IPS-NIHi7 (cell line): ENCODE data around the gene DUOX1.
A peak's percentile ranks its signal among the peaks of the same experiment; 100 is the strongest.

ENCODE experiments used
- DNase-seq: peaks from one replicate; pipeline ENCODE4 v3.0.0; 2012; ENCODE audit warnings: mixed read lengths; ENCODE audit errors: extremely low spot score

DUOX1 gene

DNA sequence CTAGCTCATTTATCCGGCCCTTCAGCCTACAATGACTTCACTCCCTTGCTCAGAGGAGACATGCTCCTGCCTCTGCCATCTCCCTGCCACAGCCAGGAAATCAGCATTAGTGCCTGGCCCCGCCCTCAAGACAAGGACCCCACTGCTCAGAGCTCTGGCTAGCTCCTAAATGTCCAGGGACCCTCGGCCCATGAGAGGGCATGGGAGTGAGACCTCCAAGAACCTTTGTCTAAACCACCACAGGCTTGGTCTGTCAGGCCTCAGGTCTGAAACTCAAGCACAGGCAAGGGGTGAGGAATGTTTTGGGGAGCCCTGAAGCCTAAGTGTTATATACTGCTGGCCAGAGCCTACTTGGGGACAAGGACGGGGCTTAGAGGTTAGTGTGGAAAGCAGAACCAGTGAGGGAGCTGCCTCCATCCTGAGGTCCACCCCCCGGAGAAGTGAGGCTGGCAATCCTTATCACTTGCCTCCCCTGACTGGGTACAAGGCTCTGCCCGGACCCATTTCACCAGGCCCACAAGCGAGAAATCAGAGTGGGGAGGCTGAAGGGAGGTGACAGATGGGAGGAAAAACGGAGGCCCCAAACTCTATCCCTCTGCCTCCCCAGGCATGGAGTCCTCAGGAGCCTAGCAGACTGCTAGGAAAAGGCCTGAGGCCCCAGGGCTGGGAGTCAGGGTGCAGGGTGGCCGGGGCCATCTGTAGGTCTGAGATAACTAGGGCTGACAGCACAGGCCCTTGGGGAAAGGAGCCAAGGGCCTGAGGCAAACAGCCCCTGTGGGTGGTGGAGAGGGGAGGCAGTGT, 39.2 kb downstream of the DUOX1 start:
- DNase-seq: no peak

DNA sequence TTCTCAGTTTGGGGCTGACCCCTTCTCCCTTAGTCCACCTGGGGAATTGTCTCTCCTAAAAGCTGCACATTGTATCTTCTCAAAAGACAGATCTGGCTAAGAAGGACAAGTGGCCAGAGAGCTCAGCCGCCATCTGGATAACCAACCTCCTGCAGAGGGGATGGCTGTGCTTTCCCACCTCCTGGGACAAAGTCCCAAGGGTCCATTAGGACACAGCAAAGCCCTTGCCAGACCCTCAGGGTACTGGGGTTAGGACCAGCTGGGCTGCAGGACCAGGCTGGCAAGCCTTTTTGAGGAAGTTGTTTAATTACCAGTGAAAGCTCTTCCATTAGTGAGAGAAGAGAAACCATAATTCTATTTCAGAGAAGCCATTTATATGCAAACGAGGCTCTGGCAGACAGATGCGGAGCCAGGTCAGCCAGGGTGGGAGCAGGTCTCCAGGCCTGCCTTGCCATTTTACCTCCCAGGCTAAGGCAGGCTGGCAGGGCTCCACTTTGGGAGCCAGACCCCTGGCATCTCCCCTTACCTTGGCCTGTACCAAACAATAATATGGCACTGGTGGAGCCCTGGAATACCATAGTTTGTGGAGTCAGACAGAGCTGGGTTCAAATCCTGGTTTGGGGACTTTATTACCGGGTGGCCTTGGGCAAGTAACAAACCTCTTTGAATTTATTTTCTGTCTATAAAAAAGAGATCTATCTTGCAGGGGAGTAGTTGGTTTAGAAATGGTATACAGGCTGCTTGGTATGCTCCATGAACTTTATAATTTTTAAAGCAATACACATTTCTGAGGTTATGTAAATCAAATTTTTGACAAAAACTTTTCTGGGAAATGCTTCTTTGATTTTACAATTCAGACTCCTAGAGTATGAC, 40.0 kb downstream of the DUOX1 start:
- no peak for DNase-seq

- no peak for DNase-seq
Measured at GRCh38 chr15:45171912-45172311, 42.1 kb downstream of the DUOX1 start.

DNA sequence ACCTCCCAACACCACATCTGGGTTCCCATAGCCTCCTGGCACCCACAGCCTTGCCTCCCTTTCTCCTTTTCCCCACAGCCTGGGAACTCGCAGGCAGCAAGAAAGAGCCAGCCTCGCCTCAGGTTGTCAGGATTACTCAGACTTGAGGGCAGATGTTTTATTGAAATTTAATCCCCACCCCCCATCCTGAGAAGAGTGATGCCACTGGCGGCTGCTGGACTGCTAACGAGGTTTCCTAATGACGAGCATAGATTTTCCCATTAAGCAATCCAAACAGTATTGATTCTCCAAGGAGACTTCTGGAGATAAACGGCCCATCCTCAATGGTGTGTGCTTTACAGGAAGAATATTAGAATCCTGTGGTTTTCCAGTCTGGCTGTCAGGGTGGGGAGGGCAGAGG, 44.3 kb downstream of the DUOX1 start:
- no peak for DNase-seq

DNA sequence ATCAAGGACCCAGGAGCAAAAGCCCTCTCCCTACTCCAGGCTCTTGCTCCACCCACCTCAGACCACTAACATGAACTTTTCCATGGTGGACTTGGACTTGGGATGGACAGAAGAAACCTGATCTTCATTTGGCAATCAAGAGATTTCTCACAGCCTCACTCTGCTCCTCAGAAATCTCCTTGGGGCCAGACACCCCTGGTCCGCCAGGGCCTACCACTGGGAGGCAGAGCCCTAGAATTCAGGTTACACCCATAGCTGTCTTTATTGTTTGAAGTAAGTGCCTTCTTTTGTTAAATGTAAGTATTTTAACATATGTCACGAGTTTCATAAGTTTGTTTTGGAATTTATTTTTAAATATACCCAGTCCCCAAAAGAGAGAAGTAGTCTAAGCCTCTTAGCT, 44.8 kb downstream of the DUOX1 start:
- DNase-seq: no peak

- DNase-seq: no peak
Measured at GRCh38 chr15:45177285-45177684, 47.5 kb downstream of the DUOX1 start.

DNA sequence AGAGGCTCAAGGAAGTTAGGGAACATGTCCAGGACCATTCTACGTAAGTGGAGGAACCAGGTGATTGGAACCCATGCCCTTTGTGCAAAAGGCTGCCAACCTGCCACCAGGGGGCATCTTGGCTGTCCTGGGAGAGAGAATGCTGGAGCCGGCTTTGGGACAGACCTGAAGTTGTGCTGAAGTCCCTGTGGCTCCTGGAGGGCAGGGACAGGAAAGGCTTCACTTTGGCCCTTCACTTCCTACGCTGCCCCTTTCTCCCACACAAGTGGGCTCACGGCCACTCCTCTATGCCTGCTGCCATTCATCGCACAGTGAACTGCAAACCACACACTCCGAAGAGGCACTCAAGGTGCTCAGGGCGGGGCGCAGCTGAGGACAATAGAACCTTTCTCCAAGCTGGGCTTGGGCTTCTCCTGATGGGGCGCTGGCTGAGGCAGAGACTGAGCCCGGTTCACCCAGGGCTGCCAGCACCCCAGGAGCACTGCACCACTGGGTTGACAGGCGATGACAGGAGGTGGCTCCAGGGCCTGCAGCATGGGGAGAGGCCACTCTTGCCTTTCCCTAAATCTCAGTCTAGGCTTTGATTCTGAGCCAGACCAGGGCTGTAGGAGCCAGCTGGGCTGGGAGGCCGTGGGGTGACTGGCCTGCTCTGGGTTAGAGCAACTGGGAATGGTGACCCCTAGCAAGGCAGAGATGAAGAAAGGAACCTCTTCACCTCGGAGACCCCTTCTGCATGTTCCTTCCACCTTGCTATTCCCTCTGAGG, 49.6 kb downstream of the DUOX1 start:
- peak; percentile 84 for DNase-seq

DNA sequence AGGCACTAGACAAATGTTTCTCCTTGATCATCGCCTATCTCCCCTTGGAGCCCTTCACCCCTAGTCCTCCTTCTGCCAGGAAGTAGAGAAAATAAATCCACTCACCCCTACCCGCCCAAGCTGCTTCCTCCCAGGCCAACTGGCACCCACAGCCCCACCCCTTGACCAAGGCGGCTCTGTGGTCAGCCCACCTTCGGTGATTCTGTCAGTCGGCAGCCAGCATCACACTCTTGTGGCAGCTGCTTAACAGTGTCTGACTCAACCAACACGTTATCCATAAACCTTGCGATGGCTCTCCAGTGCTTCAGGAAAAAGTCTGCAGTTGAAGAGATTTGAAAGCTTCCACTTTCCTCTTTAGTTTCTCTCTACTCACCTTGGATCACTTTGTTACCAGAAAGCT, 50.4 kb downstream of the DUOX1 start:
- DNase-seq: no peak

DNA sequence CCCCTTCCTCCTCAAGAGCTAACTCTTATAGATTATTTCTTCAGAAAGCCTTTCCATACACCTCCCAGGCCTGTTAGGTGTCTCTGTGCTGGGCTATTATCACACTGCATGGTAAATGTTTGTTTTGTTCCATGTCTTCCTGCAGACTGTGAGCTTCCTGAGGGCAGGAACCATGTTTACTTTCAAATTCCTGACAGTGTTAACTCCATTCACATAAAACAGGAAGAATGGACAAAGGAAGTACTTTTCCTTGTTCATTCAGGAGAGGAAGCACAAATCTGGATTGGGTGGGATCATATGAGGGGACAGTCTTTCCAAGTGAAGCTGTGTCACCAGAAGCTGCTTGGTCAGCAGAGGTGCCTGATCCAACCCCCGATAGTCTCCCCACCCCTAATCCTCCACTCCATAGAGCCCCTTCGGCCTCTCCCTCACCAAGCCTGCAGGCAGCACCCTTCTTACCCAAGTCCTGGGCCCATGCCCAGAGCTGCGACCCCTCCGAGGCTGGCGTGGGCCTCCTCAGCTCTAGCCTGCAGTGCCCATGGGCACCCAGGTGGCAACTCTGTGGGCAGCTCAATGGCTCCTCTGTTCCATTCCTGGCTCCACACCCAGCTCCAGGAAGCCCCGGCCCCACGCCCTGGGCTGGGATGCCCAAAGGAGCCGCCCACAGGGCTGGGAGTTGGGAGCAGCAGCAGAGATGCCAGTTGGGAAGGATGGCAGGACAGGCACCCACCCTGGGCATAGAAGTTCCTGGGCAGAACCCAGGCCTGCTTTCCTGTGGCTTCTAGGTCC, 51.0 kb downstream of the DUOX1 start:
- DNase-seq: no peak

DNA sequence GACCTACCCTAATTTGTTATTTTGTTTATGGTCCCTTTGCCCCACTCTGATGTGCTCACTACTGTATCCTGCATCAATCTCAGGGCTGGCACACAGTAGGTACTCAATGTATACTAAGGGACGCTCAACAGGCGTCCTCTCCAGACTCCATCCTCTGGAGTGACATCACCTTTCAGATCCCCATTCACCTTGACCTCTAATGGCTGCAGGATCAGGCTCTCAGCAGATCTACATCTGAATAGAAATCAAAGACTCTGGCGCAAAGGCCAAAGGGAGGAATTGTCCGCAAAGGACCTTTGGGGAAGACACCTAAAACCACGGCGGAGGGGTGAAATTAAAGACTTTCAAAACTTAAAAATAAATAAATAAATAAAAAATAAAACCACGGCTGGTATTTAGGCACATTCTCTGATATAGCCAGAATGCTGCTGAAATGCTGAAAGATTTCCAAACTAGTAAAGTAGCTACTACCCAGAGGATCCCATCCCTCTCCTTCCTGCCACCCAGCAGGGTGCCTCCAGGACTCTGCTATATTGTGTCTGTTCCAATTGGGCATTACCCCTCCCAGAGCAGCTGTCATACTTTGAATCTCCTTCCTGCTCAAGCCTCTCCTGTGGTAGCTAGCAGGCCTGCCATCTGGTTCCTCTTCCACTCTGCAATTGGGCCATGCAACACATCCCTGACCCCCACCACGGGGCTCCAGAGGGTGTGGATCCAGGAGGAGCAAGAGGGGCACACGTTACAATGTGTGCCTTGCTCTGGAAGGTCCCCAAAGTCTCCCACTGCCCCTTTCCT, 51.9 kb downstream of the DUOX1 start:
- DNase-seq: no peak

- no peak for DNase-seq
Measured at GRCh38 chr15:45182996-45183395, 53.2 kb downstream of the DUOX1 start.

DNA sequence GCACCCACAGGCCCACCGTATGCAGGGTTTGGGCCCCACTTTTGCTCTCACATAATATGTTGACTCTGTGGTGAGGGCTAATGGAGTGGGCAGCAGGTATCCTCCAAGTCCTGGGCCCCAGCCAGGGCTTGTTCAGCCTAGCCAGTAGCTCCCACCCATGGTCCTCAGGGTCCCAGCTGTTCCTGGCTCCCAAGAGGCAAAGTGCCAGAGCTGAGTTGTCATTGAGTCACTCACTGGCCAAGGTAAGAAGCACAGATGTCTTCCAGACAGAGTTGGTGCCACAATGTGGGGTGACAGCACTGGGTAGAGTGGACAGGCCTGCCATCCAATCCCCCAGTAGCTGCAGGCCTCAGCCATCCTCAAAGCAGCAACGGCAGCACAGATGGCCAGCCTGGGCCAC, 53.7 kb downstream of the DUOX1 start:
- DNase-seq: no peak

DNA sequence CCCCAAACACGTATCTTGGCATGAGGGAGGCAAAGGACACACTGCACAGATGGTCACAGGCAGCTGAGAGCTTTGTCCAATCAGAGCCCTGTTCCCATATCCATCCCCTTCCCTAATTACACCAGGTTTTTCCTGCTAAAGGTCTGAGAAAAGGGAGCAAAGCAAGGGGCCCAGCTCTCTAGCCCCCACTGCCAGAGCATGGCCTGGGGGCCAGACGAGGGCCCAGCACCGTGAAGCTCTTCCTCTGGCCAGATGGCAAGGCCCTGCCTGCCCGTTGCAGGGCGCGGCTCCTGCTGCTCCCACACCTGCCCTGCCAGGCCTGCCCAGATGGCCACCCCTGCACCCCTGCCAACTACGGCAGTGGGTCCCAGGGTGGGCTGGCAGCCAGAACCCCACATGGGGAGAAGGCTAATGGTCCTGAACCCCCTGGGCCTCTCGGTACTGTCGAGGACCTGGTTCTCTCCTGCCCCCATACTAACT, 54.8 kb downstream of the DUOX1 start:
- no peak for DNase-seq

- DNase-seq: no peak
Measured at GRCh38 chr15:45185069-45185779, 55.4 kb downstream of the DUOX1 start.

DNA sequence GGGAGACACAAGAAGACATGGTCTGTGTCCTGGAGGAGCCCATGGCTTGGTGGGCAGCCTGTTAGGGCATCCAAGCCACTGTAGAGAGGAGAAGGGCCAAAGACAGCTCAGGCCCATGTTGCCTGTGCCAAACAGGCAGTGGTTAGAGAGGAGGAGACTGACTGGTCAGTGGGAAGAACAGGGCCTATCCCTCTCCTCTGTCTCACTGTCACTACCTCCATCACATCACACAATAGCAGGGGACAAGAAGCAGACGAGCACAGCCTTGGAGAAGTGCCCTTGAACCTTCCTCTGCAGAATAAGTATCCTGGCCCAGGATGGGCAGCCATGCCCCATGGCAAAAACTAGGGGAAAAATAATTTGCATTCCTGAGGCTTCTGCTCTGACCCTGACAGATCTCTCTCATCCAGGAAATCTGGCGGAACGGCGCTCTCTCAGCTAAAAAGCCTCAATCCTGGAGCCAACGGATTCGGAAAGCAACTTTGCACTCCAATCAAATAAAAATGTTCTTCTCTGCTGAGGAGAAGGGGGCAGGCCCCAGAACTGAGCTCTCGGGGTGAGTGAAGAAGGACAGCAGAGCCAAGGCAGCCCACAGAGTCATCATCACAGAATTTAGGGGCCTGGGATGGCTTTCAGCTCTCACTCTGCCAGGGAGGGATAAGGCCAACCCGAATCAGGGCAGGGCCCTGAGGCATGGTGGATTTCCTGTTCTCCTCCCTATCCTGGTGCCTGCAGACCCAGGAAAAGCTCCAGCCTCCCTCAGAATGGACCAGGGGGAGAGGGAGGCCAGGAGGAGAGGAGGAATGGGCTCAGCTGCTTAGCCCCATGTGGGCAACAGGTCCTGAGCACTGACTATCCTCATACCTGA, 56.3 kb downstream of the DUOX1 start:
- DNase-seq: no peak

DNA sequence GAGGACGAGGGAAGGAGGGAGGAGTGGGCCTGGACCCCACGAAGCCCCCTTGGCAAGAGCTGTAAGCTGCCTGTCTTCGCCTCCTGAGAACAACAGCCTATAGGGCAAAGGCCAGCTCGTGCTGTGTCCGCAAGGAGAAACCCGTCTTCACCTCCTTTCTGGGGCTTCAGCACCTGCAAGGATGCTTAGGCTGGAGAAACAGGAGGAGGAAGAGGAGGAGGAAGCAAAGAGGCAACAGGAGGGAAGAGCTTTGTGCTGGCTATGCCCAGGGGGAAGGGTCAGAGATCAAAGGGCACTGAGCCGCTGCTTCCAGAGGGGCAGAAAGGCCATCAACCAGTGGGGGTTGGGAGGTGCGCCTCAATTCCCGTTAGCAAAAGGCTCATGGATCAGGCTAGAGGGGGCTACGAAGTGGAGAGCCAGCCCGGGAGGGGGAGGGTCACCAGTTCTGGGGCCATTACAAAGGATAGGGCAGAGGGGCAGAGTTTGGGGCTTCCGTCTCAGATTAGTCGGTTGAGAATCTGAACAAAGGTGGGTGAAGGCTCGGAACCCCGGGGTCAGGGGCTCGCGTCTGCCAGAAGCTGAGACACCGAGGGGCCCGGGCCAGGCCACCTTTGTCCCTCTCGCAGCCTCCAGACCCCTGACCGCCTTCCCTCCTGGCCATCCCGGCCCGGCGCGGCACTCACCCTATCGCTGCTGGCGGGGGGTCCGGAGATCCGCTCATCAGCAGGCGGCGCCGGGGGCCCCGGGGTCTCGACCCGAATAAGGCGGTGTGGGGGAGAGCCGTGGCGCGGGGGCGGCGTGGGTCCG, 57.2 kb downstream of the DUOX1 start:
- DNase-seq: no peak

- DNase-seq: no peak
Measured at GRCh38 chr15:45187578-45187893, 57.7 kb downstream of the DUOX1 start.
